K562 (cell line): ENCODE measurements around the gene SLAMF9. TPM values are rescaled to one million over a fixed set of nuclear protein-coding genes. Genes with fewer than 3 reads are reported as not detected.

ENCODE experiments used
- BCLAF1 ChIP-seq, 2 experiments: fragments of 450-650 bp in 1 of 2; IDR thresholded peaks; 2 replicates each; pipeline ENCODE4 v1.6.1; 2011 to 2017; ENCODE audit warnings: low read depth in 2 of 2, antibody characterized with exemption in 1 of 2, borderline replicate concordance in 1 of 2, low read length in 1 of 2, mild to moderate bottlenecking in 1 of 2, mixed read lengths in 1 of 2; ENCODE audit not compliant: control insufficient read depth in 1 of 2
- BRD4 ChIP-seq: fragments of 200-600 bp; sonication (generic); IDR thresholded peaks from 2 replicates; pipeline ENCODE4 v1.6.1; 2017; ENCODE audit warnings: inconsistent platforms
- E2F3 ChIP-seq: fragments of 250-450 bp; sonication (Bioruptor Pico); IDR thresholded peaks from 2 replicates; pipeline ENCODE4 v1.4.0; 2020; ENCODE audit warnings: mild to moderate bottlenecking
- POLR2H ChIP-seq: IDR thresholded peaks from 2 replicates; pipeline ENCODE4 v1.6.1; 2016; ENCODE audit warnings: missing genetic modification characterization, low read depth, mild to moderate bottlenecking, control low read depth, missing compliant biosample characterization, moderate library complexity
- RHOXF2B ChIP-seq: fragments of 250-450 bp; sonication (Bioruptor Pico); conservative IDR thresholded peaks from 2 replicates; pipeline ENCODE4 v1.5.1; 2021
- SMARCE1 ChIP-seq: fragments of 450-650 bp; IDR thresholded peaks from 2 replicates; pipeline ENCODE4 v1.7.1; 2016; ENCODE audit warnings: mild to moderate bottlenecking
- THRB ChIP-seq: fragments of 450-650 bp; formaldehyde crosslinking; conservative IDR thresholded peaks from 2 replicates; pipeline ENCODE4 v1.4.0; 2022; ENCODE audit warnings: mild to moderate bottlenecking, missing genetic modification characterization
- ZKSCAN8 ChIP-seq: fragments of 200-800 bp; sonication (Bioruptor generic); IDR thresholded peaks from 2 replicates; pipeline ENCODE4 v1.6.1; 2016; ENCODE audit warnings: missing genetic modification characterization, missing compliant biosample characterization
- ZNF354B ChIP-seq: fragments of 250-450 bp; sonication (Bioruptor Pico); IDR thresholded peaks from 2 replicates; pipeline ENCODE4 v1.4.0; 2020
- ZNF655 ChIP-seq: fragments of 250-450 bp; sonication (Bioruptor Pico); IDR thresholded peaks from 2 replicates; pipeline ENCODE4 v1.5.0; 2021
- ZSCAN32 ChIP-seq: fragments of 450-650 bp; formaldehyde crosslinking; IDR thresholded peaks from 2 replicates; pipeline ENCODE4 v1.4.0; 2020; ENCODE audit warnings: mild to moderate bottlenecking, moderate library complexity
- polyA plus RNA-seq, 8 experiments: library from polyadenylated mRNA; depleted of rRNA in 4 of 8; stranded (reverse) in 5 of 8; unstranded in 3 of 8; fragments of >200 nt; fragmentation: Nextera tagmentation in 2 of 8; fragmentation: Illumina TruSeq in 1 of 8; extraction: Ambion mirVana in 2 of 8; extraction: Trizol in 1 of 8; gene quantifications; 2 replicates each; pipeline versions ENCODE4 v1.2.1 to v1.2.3, GENCODE V29; 2011 to 2014; ENCODE audit warnings: inconsistent platforms in 1 of 8, missing spikeins in 1 of 8
- total RNA-seq, 7 experiments: library from RNA; depleted of rRNA in 6 of 7; stranded (reverse); fragments of >200 nt in 6 of 7; fragmentation: Illumina TruSeq in 2 of 7; extraction: Trizol in 2 of 7; gene quantifications; 2 replicates each; pipeline versions ENCODE4 v1.2.1 to v1.2.3, GENCODE V29; 2011 to 2021; ENCODE audit warnings: low replicate concordance in 1 of 7
- TF ChIP-seq, protein P1 (sequence below): sonication (generic); formaldehyde crosslinking; IDR thresholded peaks from 2 replicates; pipeline ENCODE4 v1.9.0; 2022; ENCODE audit warnings: mild to moderate bottlenecking, missing genetic modification reagents
- TF ChIP-seq, protein P2 (sequence below), 2 experiments: fragments of 450-650 bp; IDR thresholded peaks; 2 replicates each; pipeline ENCODE4 v1.6.1; 2016
- TF ChIP-seq, protein P3 (sequence below): sonication (generic); formaldehyde crosslinking; IDR thresholded peaks from 2 replicates; pipeline ENCODE4 v1.8.0; 2022; ENCODE audit warnings: missing genetic modification reagents, mild to moderate bottlenecking, borderline replicate concordance

Gene SLAMF9
- total and polyA plus RNA-seq, 9 of the 15 experiments (the other 6 are each of a cell fraction or from before 2014, with no cell fraction given): 0.13 to 0.21 TPM; not detected in 7

DNA sequence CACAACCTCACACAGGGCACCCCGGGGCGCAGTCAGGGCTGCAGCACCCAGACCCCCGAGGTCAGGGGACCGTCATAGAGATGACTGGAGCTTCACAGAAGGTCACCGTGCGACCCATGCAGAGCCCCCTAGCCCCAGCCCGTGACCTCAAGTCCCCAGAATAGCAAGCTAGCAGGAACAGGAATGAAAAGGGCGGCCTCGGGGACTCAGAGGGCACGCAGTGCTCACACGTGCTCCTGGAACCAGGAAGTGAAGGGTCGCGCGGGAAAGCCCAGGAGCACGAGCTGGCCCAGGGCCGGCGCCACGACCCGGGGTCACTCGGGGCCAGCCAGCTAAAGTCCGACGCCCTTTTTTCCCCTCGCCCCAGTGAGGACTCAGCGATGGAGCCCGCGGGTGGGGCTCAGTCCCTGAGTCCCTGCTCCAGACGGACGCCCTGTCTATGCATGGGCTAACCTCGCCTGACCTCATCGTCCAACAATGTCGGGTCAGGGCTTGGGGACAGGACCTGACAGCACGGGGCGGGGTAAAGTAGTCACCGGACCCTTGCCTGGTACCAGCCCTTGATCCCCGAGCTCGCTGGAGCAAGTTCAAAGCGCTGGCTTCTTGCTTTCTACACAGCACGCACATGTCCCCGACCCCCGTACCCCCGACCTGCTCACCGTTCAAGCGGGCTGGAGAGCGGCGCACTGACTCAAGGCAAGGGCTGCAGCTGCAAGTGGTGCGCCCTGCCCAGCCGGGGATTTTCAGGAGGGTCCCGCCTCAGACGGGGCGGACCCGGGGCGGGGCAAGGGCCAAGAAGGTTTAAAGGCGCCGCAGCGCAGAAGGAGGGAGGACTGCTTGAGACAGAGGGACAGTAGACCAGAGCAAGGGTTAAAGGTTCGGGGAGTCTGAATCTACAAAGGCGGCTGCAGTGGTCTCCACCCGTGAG lies 29.0 kb downstream of the SLAMF9 start, which contains the start of gene TAGLN2 (continued):
- TF ChIP-seq, protein P1, sequence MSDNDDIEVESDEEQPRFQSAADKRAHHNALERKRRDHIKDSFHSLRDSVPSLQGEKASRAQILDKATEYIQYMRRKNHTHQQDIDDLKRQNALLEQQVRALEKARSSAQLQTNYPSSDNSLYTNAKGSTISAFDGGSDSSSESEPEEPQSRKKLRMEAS (CRISPR knock-in tag): peak; percentile 96
- TF ChIP-seq SMARCE1 (0 out of 2 replicates have a peak, but pooled peaks have one; percentile 40), ZKSCAN8 (CRISPR knock-in tag) (peak; percentile 63; the same call in 1 of the 2 replicates), RHOXF2B (CRISPR knock-in tag) (no peak), ZNF354B (no peak), BRD4 (peak; percentile 72), ZSCAN32 (CRISPR knock-in tag) (no peak), THRB (CRISPR knock-in tag) (0 out of 2 replicates have a peak, but pooled peaks have one; percentile 20), POLR2H (peak; percentile 89), ZNF655 (CRISPR knock-in tag) (no peak), BCLAF1 (IDR thresholded peaks at IDR 0.05; ENCODE audit: borderline replicate concordance in 1 of 2, control insufficient read depth in 1 of 2, low read depth in 2 of 2, low read length in 1 of 2) (0 out of 4 replicates have a peak, but pooled peaks of 1 of the 2 experiments have one; percentile 15), E2F3 (CRISPR knock-in tag) (peak; percentile 12)
- TF ChIP-seq, protein P2, sequence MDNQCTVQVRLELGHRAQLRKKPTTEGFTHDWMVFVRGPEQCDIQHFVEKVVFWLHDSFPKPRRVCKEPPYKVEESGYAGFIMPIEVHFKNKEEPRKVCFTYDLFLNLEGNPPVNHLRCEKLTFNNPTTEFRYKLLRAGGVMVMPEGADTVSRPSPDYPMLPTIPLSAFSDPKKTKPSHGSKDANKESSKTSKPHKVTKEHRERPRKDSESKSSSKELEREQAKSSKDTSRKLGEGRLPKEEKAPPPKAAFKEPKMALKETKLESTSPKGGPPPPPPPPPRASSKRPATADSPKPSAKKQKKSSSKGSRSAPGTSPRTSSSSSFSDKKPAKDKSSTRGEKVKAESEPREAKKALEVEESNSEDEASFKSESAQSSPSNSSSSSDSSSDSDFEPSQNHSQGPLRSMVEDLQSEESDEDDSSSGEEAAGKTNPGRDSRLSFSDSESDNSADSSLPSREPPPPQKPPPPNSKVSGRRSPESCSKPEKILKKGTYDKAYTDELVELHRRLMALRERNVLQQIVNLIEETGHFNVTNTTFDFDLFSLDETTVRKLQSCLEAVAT (IDR thresholded peaks at IDR 0.05): peak; percentile 52 to 69; a peak in 3 of 4 replicates
- TF ChIP-seq, protein P3, sequence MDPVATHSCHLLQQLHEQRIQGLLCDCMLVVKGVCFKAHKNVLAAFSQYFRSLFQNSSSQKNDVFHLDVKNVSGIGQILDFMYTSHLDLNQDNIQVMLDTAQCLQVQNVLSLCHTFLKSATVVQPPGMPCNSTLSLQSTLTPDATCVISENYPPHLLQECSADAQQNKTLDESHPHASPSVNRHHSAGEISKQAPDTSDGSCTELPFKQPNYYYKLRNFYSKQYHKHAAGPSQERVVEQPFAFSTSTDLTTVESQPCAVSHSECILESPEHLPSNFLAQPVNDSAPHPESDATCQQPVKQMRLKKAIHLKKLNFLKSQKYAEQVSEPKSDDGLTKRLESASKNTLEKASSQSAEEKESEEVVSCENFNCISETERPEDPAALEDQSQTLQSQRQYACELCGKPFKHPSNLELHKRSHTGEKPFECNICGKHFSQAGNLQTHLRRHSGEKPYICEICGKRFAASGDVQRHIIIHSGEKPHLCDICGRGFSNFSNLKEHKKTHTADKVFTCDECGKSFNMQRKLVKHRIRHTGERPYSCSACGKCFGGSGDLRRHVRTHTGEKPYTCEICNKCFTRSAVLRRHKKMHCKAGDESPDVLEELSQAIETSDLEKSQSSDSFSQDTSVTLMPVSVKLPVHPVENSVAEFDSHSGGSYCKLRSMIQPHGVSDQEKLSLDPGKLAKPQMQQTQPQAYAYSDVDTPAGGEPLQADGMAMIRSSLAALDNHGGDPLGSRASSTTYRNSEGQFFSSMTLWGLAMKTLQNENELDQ (CRISPR knock-in tag): 0 out of 2 replicates have a peak, but pooled peaks have one; percentile 39
